Breast epithelium (tissue), 3 donors: ENCODE data around the gene GMEB1.
"Not testable (repeated sequence)": the region's sequence is repeated elsewhere in the genome, so short reads cannot be mapped to it uniquely, and the experiment has no call there.

Experiments used
- POLR2A ChIP-seq: fragments of 450-650 bp; IDR thresholded peaks from one replicate; pipeline ENCODE4 v1.6.1; 2016; ENCODE audit warnings: antibody characterized with exemption, mild to moderate bottlenecking, moderate library complexity
- POLR2AphosphoS5 ChIP-seq, 3 donors: sonication (generic); formaldehyde crosslinking; IDR thresholded peaks; one replicate each; pipeline ENCODE4 v1.6.1; 2017; ENCODE audit warnings: antibody characterized with exemption in 3 of 3
- TF ChIP-seq, protein P1 (sequence below), 3 donors: fragments of 450-650 bp; IDR thresholded peaks; one replicate each; pipeline ENCODE4 v1.5.1; 2016 to 2017; ENCODE audit warnings: antibody characterized with exemption in 3 of 3, mild to moderate bottlenecking in 3 of 3, moderate library complexity in 3 of 3

DNA sequence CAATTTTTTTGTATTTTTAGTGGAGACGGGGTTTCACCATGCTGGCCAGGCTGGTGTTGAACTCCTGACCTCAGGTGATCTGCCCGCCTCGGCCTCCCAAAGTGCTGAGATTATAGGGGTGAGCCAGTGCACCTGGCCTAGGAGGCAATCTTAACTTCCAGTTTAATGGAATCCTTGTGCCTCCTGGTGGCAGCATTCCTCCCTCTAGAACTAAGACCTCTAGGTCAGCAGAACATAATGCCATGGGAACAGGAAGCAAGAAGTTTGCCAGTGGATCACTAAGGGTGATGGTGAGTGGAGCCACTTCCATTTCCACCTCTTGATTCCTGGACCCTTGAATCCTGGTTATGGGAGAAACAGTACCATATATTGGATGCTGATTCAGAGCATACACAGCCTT, 14.7 kb upstream of the GMEB1 start:
- TF ChIP-seq, protein P1, sequence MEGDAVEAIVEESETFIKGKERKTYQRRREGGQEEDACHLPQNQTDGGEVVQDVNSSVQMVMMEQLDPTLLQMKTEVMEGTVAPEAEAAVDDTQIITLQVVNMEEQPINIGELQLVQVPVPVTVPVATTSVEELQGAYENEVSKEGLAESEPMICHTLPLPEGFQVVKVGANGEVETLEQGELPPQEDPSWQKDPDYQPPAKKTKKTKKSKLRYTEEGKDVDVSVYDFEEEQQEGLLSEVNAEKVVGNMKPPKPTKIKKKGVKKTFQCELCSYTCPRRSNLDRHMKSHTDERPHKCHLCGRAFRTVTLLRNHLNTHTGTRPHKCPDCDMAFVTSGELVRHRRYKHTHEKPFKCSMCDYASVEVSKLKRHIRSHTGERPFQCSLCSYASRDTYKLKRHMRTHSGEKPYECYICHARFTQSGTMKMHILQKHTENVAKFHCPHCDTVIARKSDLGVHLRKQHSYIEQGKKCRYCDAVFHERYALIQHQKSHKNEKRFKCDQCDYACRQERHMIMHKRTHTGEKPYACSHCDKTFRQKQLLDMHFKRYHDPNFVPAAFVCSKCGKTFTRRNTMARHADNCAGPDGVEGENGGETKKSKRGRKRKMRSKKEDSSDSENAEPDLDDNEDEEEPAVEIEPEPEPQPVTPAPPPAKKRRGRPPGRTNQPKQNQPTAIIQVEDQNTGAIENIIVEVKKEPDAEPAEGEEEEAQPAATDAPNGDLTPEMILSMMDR (IDR thresholded peaks at IDR 0.05), result peak in 2 of 3 donors; percentile 9 to 21
- TF ChIP-seq POLR2A; POLR2AphosphoS5 (IDR thresholded peaks at IDR 0.05): not testable (repeated sequence)
